ENCODE results near the gene CRPPA.
"Not testable (repeated sequence)": the region's sequence is repeated elsewhere in the genome, so short reads cannot be mapped to it uniquely, and the experiment has no call there.

The CRPPA gene

DNA sequence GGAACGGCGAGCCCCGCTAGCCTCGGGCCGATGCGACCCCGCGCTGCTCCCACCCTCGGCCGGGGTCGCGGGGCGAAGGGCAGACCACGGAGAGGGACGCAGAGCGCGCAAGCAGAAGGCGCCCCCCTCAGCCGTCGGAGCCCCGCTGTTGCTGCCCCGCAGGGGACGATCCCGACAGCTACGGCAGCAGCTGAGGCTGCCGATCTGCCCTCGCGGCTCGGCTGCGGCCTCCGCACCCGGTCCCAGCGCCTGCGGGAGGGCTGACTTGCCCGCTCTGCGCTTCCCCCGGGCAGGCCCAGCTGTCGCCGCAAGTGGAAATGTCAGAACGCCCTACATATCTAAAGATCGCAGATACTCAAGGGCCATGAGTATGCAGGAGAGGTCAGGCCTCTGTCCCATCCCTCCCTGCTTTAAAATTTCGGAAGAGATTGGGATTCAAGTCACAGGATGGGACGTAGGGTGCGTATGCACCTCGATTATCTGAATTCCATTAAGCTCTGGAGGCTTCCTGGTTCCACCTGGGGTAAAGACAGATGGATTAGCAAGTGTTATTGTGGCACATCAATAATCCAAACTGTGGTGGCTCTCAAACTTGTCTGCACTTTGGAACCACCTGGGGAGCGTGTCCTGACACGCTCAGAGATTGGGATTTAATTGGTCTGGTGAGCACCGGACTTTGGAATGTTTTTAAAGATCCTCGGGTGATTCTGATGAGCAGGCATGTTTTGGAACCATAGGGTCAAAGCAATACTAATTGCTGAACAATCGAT is at the start of gene CRPPA:
TSS of gene CRPPA (minus strand) at position 206 of the 770 bp plus-strand sequence. CDS start 216 bp downstream, outside the sequence.
- TF ChIP-seq, protein P1, sequence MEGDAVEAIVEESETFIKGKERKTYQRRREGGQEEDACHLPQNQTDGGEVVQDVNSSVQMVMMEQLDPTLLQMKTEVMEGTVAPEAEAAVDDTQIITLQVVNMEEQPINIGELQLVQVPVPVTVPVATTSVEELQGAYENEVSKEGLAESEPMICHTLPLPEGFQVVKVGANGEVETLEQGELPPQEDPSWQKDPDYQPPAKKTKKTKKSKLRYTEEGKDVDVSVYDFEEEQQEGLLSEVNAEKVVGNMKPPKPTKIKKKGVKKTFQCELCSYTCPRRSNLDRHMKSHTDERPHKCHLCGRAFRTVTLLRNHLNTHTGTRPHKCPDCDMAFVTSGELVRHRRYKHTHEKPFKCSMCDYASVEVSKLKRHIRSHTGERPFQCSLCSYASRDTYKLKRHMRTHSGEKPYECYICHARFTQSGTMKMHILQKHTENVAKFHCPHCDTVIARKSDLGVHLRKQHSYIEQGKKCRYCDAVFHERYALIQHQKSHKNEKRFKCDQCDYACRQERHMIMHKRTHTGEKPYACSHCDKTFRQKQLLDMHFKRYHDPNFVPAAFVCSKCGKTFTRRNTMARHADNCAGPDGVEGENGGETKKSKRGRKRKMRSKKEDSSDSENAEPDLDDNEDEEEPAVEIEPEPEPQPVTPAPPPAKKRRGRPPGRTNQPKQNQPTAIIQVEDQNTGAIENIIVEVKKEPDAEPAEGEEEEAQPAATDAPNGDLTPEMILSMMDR (IDR thresholded peaks at IDR 0.05; ENCODE audit: borderline replicate concordance, insufficient read depth, low read depth, low read length) = no peak
- H3K4me3 ChIP-seq (ENCODE audit: low read depth, low read length) = no peak within 1 kb of the TSS

- TF ChIP-seq, protein P1 (IDR thresholded peaks at IDR 0.05; ENCODE audit: borderline replicate concordance, insufficient read depth, low read depth, low read length) = no peak
- H3K4me3 ChIP-seq (ENCODE audit: low read depth, low read length) = no peak within 1 kb of the TSS
Observed at GRCh38 chr7:16465469-16466361, 44.4 kb upstream of the CRPPA start, which contains the start of gene SOSTDC1. Gene SOSTDC1, minus strand, starts transcription at chr7:16465738. Its CDS starts 70 bp downstream, at chr7:16465668.

DNA sequence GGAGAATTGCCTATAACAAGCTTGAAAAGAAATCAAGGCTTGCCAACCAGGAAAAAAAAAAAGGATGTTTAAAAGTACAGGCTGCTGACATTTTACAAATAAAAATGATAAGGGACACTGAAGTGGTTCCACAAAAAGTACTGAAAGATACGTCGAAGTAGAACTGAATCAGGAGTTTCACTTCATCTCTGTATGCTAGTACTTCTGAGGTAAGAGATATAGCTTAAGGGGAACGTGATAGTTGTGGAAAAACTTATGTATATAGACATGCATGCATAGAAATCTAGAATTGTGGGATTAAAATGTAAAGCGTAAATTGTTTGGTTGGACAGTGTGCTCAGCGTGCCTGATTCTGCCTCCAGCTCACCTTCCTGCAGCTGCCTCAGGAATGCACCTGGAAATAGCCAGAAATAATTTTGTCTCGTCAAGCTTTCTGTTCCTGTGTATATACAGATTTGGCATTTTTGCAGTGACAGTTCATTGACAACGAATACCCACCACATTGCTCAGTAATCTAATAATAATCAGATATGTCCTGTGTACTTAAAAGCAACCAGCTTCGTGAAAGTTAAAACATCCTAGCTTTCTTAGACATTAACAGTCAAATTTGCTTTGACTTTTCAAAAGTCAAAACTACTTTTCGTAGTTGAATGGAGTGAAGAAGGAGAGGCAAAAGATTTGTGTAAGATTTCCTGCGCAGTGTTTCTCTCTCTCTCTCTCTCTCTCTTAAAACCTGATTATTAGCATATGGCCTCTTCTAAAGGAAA is 42.8 kb upstream of the CRPPA start:
- TF ChIP-seq, protein P1 (IDR thresholded peaks at IDR 0.05; ENCODE audit: borderline replicate concordance, insufficient read depth, low read depth, low read length) = no peak
- no peak overlapping the region for H3K4me3 ChIP-seq (ENCODE audit: low read depth, low read length)

- TF ChIP-seq, protein P1 (IDR thresholded peaks at IDR 0.05; ENCODE audit: borderline replicate concordance, insufficient read depth, low read depth, low read length) = no peak
- no peak overlapping the region for H3K4me3 ChIP-seq (ENCODE audit: low read depth, low read length)
Observed at GRCh38 chr7:16463520-16463919, 42.2 kb upstream of the CRPPA start.

DNA sequence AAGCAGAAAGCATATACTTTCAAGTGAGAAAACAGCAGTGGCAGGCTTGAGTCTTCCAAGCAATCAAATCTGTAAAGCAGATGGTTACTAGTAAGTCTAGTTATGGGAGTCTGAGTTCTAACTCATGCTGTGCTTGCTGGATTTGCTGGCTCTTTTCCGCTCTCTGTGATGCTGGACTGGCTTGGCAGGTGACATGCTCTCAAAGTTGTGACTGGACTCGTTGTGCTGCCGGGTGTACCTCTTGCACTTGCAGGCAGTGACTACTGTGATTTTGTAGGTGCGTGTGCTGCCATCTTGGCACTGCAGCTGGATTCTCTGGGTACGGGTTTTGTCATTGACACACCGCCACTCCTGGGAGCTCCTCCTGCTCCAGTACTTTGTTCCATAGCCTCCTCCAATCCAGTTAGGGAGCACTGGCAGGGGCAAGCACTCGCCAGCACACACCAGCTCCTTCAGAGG is 41.1 kb upstream of the CRPPA start:
- H3K4me3 ChIP-seq (ENCODE audit: low read depth, low read length) = no peak overlapping the region
- TF ChIP-seq, protein P1 (IDR thresholded peaks at IDR 0.05; ENCODE audit: borderline replicate concordance, insufficient read depth, low read depth, low read length) = no peak

DNA sequence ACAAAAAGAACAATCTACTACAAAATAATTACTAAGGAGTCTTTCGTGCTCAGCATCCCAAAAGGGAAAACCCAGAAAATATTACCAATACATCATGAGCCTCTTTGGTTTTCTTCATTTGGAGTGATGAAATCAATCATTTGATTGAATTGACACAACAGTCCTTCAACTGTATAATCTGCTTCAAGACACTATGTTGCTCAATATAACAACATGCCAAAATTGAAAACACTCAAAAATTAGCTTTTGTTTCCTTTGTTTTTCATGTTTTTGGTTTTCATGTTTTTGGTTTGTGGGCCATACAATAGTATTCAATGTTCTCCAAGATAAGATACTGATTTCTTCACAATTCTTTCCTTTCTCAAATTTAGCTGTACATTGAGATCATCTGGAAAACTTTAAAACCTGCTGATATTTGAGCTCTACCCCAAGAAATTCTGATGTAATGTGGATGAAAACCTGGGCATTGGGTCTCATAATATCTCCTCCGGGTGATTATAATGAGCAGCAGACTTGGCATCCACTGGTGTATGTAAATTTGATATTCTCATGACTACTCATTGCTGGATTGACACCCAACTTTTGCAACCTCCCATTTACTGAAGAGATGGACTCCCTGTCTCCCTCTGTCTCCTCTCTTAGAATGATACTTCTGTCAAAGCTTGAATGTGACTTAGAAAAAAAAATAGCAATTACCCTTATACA is 39.6 kb upstream of the CRPPA start:
- TF ChIP-seq, protein P1 (IDR thresholded peaks at IDR 0.05; ENCODE audit: borderline replicate concordance, insufficient read depth, low read depth, low read length) = no peak
- H3K4me3 ChIP-seq (ENCODE audit: low read depth, low read length) = no peak overlapping the region

GRCh38 chr7:16456303-16456702 is 35.0 kb upstream of the CRPPA start:
- not testable (repeated sequence) for H3K4me3 ChIP-seq (ENCODE audit: low read depth, low read length)
